Measurements from ENCODE around the gene PIWIL4. TPM values are rescaled to one million over a fixed set of nuclear protein-coding genes. Genes with fewer than 3 reads are reported as not detected.
A peak's percentile ranks its signal among the peaks of the same experiment; 100 is the strongest.

The PIWIL4 gene
- total RNA-seq, 2 donors from 2014 or later, result 0.82 to 17.2 TPM

- intact Hi-C loops (cut with DNase I), result loop anchor here (10.0 kb wide), 1 partner anchor 221 kb away; the partner anchor contains the start of gene AMOTL1
- under 1% methylated on average over 100 of the region's 109 CpGs for WGBS
Measured at GRCh38 chr11:94543695-94544645, 23.2 kb upstream of the PIWIL4 start, which contains the start of gene FUT4. Gene FUT4 (plus strand): TSS chr11:94543921. CDS start chr11:94544134, 213 bp downstream.

DNA sequence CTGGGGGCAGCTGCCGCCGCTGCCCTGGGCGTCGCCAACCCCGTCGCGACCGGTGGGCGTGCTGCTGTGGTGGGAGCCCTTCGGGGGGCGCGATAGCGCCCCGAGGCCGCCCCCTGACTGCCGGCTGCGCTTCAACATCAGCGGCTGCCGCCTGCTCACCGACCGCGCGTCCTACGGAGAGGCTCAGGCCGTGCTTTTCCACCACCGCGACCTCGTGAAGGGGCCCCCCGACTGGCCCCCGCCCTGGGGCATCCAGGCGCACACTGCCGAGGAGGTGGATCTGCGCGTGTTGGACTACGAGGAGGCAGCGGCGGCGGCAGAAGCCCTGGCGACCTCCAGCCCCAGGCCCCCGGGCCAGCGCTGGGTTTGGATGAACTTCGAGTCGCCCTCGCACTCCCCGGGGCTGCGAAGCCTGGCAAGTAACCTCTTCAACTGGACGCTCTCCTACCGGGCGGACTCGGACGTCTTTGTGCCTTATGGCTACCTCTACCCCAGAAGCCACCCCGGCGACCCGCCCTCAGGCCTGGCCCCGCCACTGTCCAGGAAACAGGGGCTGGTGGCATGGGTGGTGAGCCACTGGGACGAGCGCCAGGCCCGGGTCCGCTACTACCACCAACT, 22.4 kb upstream of the PIWIL4 start:
- 17% methylated on average over 50 of the region's 59 CpGs for WGBS
- intact Hi-C loops (cut with DNase I), result loop anchor here (10.0 kb wide), 1 partner anchor 220 kb away; the partner anchor contains the start of gene AMOTL1
- TF ChIP-seq POLR2A (IDR thresholded peaks at IDR 0.05), result no peak
- TF ChIP-seq, protein P1, sequence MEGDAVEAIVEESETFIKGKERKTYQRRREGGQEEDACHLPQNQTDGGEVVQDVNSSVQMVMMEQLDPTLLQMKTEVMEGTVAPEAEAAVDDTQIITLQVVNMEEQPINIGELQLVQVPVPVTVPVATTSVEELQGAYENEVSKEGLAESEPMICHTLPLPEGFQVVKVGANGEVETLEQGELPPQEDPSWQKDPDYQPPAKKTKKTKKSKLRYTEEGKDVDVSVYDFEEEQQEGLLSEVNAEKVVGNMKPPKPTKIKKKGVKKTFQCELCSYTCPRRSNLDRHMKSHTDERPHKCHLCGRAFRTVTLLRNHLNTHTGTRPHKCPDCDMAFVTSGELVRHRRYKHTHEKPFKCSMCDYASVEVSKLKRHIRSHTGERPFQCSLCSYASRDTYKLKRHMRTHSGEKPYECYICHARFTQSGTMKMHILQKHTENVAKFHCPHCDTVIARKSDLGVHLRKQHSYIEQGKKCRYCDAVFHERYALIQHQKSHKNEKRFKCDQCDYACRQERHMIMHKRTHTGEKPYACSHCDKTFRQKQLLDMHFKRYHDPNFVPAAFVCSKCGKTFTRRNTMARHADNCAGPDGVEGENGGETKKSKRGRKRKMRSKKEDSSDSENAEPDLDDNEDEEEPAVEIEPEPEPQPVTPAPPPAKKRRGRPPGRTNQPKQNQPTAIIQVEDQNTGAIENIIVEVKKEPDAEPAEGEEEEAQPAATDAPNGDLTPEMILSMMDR (IDR thresholded peaks at IDR 0.05), result no peak
- no peak for TF ChIP-seq POLR2AphosphoS5 (IDR thresholded peaks at IDR 0.05)
- no peaks in the 10 kb centered on the region for H3K4me1 ChIP-seq (replicated peaks)
- H3K36me3 ChIP-seq, result no peaks in the 10 kb centered on the region
- DNase-seq (ENCODE audit: low spot score), result peak; percentile 7
- H3K4me3 ChIP-seq, result peak overlapping the region; percentile 58 to 63
- H3K9me3 ChIP-seq, result no peaks in the 10 kb centered on the region
- H3K27ac ChIP-seq, result peak overlapping the region; percentile 94 to 96
- no peaks in the 10 kb centered on the region for H3K27me3 ChIP-seq (replicated peaks; ENCODE audit: insufficient read depth)

More at GRCh38 chr11:94543695-94544645, 23.2 kb upstream of the PIWIL4 start, which contains the start of gene FUT4:
- Histone ChIP-seq H3K27ac (peak within 1 kb of the TSS; percentile 94 to 96), H3K36me3 (no peaks in the 10 kb centered on the region), H3K4me1 (replicated peaks) (no peaks in the 10 kb centered on the region), H3K9me3 (no peaks in the 10 kb centered on the region), H3K4me3 (peak within 1 kb of the TSS; percentile 58 to 63), H3K27me3 (replicated peaks; ENCODE audit: insufficient read depth) (no peaks in the 10 kb centered on the region)
- TF ChIP-seq POLR2A (IDR thresholded peaks at IDR 0.05), result peak; percentile 40
- TF ChIP-seq POLR2AphosphoS5 (IDR thresholded peaks at IDR 0.05), result peak; percentile 45
- TF ChIP-seq, protein P1 (IDR thresholded peaks at IDR 0.05), result peak in 1 of 4 experiments; percentile 12
- peak; percentile 88 for DNase-seq (ENCODE audit: low spot score)

- no peak overlapping the region for H3K27ac ChIP-seq
- intact Hi-C loops (cut with DNase I), result loop anchor here (10.0 kb wide), 1 partner anchor 219 kb away; the partner anchor contains the start of gene AMOTL1
- no peaks in the 10 kb centered on the region for H3K36me3 ChIP-seq
- peak overlapping the region in 1 of 2 donors; percentile 63 for H3K4me3 ChIP-seq
- WGBS, result 78% methylated on average over 42 of the region's 54 CpGs
- H3K4me1 ChIP-seq (replicated peaks), result no peaks in the 10 kb centered on the region
- DNase-seq (ENCODE audit: low spot score), result no peak
- H3K9me3 ChIP-seq, result no peaks in the 10 kb centered on the region
- TF ChIP-seq POLR2A (IDR thresholded peaks at IDR 0.05) (no peak), POLR2AphosphoS5 (IDR thresholded peaks at IDR 0.05) (no peak)
- TF ChIP-seq, protein P1 (IDR thresholded peaks at IDR 0.05), result no peak
- H3K27me3 ChIP-seq (replicated peaks; ENCODE audit: insufficient read depth), result no peaks in the 10 kb centered on the region
Measured at GRCh38 chr11:94545264-94546161, 21.7 kb upstream of the PIWIL4 start.

GRCh38 chr11:94546162-94546470, 21.1 kb upstream of the PIWIL4 start:
- intact Hi-C loops (cut with DNase I), result loop anchor here (10.0 kb wide), 1 partner anchor 219 kb away; the partner anchor contains the start of gene AMOTL1
- Histone ChIP-seq H3K9me3 (no peaks in the 10 kb centered on the region), H3K27me3 (replicated peaks; ENCODE audit: insufficient read depth) (no peaks in the 10 kb centered on the region), H3K36me3 (no peaks in the 10 kb centered on the region), H3K4me1 (replicated peaks) (no peaks in the 10 kb centered on the region), H3K4me3 (no peak overlapping the region), H3K27ac (no peak overlapping the region)
- TF ChIP-seq POLR2AphosphoS5 (IDR thresholded peaks at IDR 0.05), result no peak
- TF ChIP-seq, protein P1 (IDR thresholded peaks at IDR 0.05), result no peak
- no peak for TF ChIP-seq POLR2A (IDR thresholded peaks at IDR 0.05)
- 66% methylated on average over 2 of the region's 2 CpGs for WGBS
- no peak for DNase-seq (ENCODE audit: low spot score)
